Fibroblast of skin of right quadriceps (primary cell): ENCODE data around the gene AGAP1.
"Not testable (repeated sequence)": the region's sequence is repeated elsewhere in the genome, so short reads cannot be mapped to it uniquely, and the experiment has no call there.

Experiments used
- DNase-seq: peaks from one replicate; pipeline ENCODE4 v3.0.0-alpha.2; 2013

Gene AGAP1

GRCh38 chr2:235595422-235596010, 101.7 kb downstream of the AGAP1 start:
- DNase-seq, result peak; percentile 68

DNA sequence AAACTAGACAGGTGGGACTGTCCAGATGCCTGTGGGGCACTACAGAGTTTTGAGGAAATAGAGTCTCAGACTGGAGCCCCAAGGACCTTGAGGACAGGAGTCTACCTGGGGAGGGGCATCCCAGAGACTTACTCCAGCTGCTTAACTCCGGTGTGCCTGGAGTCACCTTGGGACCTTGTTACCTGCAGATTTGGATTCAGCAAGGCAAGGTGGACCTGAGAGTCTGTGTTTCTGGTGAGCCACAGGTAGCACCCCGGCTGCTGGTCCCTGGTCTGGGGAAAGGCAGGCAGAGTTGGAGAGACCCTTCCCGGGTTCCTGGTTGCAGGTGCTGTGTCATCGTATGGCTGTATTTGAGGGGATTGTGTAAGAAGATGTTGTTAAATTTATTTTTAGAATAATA, 102.4 kb downstream of the AGAP1 start:
- no peak for DNase-seq

DNA sequence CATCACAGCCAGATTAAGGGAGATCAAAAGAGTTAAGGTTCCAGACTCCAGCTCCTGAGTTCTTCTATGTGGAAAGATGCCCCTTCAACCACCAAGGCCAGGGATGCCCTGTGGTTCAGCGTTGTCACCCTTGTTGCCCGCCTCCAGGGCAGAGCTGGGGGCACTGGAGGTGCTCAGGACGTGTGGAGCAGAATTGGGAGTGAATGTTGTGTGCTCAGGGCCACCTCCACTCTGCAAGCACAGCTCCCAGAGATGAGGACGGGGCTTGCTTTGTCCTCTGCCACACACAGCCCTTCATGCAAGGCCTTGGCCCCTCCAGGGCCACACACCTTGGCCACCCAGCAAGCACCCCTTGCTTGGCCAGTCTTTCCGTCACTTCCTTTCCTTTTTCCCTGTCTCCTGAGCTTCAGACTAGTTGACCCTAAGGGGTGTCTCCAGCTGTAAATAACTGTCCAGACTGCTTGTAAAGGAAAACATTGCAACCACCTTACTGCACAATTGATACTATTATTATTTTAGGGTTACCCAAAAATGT, 103.3 kb downstream of the AGAP1 start:
- no peak for DNase-seq

DNA sequence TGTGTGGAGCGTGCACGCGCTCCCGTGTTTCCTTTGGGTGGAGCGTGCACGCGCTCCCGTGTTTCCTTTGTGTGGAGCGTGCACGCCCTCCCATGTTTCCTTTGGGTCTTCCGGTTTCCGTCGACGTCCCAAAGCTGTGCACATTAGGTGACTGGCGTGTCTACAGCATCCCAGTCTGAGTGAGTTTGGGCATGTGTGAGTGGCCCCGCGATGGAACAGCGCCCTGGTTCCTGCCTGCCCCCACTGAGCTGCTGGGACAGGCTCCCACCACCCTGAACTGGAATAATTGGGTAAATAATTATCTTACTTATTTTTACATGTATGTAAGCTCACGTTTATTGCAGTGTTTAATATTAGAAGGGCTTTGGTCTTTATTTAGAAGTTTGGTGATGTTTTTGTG, 104.2 kb downstream of the AGAP1 start:
- DNase-seq, result no peak

GRCh38 chr2:235598532-235599531, 105.0 kb downstream of the AGAP1 start:
- no peak for DNase-seq

DNA sequence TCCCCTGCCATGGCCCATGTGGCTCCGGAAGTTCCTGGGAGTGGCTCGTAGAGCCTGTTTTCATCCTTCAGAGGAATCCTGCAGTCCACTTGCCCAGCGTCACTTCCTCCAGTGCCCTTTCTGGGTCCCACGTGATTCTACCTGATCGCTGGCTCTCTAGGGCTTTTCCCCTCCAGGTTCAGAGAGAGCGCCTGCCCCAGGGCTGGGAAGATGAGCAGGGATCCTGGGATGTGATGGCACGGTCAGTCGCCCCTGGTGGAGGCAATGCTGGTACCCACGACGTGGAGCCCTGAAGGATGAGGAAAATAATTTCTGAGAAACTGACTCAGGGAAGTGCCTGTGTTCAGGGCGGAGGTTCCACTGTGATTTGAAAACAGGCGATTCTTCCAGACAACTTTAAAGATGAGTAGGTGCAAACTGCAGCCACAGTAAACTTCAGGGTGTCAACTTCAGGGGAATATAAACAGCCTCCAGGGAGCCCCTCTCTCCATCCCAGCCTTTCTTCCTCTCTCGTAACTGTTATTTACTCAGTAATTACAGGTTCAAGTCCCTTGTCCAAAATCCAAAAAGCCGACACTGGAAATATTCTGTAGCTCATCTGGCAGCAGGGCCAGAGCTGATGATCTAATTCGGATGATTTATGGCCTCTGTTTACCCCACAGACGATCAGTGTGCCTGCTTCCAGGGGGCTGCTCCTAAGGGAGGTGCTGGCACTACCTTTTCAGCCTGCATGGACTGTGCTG, 105.9 kb downstream of the AGAP1 start:
- DNase-seq, result no peak

GRCh38 chr2:235600406-235600805, 106.6 kb downstream of the AGAP1 start:
- no peak for DNase-seq

DNA sequence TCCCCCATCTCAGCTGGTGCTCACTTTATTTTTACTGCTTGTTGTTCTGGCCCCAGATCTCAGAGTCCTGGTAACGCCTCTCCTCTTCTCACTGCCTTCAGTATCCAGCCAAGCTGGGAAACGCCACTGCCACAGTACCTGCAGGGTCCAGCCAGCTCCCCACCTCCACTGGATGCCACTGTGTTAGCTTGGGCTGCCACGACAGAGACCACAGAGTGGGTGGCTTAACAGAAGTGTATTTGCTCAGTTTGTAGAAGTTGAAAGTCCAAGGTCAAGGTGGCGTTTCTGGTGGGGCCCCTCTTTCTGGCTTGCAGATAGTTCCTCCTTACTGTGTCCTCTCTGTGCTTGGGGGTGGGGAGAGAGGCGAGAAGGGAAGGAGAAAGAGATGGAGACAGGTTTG, 107.1 kb downstream of the AGAP1 start:
- DNase-seq, result no peak

DNA sequence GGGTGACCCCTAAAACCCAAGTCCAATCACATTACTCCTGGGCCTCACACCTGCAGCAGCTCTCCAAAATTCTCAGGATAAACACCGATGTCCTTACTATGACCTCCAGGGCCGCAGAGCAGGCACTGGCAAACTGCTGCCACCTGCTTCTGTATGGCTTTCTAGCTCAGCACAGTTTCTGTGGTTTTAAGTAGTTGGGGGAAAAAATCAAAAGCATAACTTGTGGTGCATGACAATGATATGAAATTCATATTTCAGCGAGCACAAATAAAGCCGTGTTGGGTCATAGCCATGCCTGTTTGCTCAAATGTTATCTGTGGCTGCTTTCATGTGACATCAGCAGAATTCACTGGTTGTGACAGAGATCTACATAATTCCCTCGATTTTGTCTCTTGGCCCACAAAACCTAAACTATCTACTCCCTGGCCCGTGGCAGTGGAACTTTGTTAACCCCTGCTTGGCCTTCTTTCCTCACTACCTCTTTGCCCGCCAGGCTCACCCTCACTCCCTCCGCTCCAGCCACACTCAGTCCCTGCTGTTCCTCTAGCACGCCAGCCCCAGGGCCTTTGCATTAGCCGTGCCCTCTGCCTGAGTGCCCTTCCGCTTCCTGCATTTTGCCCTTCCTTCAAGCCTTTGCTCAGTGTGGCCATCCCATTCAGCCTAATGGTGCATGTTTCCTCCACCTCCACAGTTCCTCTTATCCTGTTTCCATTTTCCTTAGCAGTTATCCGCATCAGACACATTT, 108.3 kb downstream of the AGAP1 start:
- DNase-seq, result no peak

DNA sequence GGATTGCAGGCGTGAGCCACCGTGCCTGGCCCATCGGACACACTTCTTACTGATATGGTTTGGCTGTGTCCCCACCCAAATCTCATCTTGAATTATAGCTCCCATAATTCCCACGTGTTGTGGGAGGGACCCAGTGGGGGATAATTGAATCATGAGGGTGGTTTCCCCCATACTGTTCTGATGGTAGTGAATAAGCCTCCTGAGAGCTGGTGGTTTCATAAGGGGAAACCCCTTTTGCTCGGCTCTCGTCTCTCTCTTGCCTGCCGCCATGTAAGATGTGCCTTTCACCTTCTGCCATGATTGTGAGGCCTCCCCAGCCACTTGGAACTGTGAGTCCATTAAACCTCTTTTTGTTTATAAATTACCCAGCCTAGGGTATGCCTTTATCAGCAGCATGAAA, 109.1 kb downstream of the AGAP1 start:
- not testable (repeated sequence) for DNase-seq

- DNase-seq, result no peak
Measured at GRCh38 chr2:235603659-235604058, 109.8 kb downstream of the AGAP1 start.

GRCh38 chr2:235605312-235606003, 111.6 kb downstream of the AGAP1 start:
- DNase-seq, result peak; percentile 96

DNA sequence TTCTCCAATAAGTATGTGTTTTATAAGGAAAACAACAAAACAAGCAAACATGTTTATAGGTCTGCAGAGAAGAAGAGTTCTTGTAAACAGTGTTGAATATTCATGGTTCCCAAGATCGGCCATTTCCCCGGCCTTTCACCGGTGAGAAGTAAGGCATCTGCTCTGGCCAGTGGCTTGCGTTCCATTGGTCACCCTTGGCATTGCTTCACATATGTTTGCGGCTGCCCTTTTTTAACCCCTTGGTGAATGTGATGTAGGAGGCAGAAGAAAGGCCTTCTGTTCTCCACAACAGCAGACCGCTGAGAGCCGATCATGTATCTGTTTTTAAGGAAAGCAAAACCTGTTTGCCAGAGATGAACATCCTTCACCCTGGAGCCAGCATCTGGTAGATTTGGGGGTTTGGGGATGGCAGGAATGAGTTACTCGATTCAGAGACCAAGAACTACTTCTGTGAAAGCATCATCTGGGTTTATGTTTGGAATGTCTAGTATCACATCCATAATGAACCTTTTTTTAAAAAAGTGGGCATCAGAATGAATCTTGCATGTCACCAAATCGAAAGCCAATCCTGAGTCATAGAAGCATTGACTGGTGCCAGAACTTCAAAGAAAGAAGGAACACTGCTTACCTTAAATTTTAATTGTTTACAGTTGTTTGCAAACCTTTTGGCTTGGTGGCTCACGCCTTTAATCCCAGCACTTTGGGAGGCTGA, 112.3 kb downstream of the AGAP1 start:
- no peak for DNase-seq

GRCh38 chr2:235607546-235608199, 113.8 kb downstream of the AGAP1 start:
- DNase-seq, result no peak

- DNase-seq, result no peak
Measured at GRCh38 chr2:235608200-235608887, 114.5 kb downstream of the AGAP1 start.

- DNase-seq, result no peak
Measured at GRCh38 chr2:235609321-235609720, 115.5 kb downstream of the AGAP1 start.

DNA sequence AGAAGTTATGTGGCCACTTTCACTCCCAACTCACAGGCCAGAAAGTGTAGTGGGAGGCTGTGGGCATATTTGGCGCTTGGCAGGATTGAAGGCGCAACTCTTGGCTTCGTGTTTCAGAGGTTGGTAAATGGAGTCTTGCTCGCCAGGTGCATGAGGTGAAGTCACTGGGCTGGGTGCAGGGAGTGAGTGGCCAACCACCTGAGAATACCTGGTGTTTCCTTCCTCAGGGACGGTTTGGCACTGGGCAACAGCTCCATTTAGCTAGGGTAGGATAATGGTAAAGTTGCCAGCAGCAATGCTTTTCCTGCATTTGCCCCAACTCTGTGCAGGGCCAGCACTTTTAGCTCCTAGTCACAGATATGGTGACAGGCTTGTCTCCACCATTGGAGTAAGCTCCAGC, 115.9 kb downstream of the AGAP1 start:
- no peak for DNase-seq

DNA sequence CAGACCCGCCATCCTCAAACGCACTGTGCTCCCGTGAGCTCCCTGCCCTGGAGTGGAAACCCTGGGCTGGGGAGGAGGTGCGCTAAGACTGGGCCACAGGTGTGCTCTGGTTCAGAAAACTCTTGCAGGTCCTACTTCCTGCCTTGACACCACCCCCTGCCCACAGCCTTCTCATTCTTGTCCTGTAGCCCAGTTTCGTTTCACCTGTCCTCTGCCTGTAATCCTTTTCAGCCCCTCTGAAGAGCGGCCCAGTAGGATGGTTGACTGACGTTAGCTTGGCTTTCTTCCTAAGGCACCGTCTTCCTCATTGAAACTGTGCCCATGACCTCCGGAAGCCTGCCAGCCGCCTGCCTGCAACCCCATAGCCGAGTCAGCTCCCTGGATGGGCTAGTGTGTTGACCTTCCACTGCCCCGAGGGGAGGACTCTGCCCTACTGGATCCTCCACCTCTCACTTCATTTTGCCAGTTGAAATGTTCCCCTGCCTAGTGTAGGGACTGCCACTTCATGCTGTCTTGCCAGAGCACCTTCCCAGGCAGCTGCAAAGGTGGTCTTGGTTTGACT, 116.9 kb downstream of the AGAP1 start:
- DNase-seq, result no peak

DNA sequence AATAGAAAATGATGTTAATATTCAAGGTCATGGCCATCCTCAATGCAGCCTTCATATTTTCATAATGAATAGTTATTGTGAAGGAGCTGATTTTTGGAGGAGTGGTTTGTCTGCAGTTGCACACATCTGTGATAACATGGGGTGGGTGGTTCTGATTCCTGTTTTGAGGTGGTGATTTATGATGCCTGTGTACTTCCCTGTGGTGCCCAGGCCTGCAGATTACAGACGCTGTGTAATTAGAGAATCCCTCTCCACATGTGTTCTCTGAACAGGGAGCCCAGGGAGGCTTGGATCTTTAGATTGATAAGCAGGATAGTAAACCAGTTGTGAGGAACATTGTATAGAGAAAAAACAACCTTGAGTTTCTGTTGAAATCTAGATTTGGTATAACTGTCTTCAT, 117.5 kb downstream of the AGAP1 start:
- DNase-seq, result no peak

GRCh38 chr2:235611756-235612155, 117.9 kb downstream of the AGAP1 start:
- DNase-seq, result no peak
